NB4 (cell line): ENCODE data around the gene SENP1.

Source experiments
- CTCF ChIP-seq: IDR thresholded peaks from one replicate; pipeline ENCODE4 v1.5.1; 2012; ENCODE audit warnings: low read depth, low read length
- MAX ChIP-seq: IDR thresholded peaks from 2 replicates; pipeline ENCODE4 v1.6.1; 2011; ENCODE audit warnings: low read depth, low read length

- no peak for TF ChIP-seq CTCF
- TF ChIP-seq MAX = no peak
Observed at GRCh38 chr12:48002773-48003218, 103.1 kb downstream of the SENP1 start.
